HG03457 (cell line): ENCODE data around the gene EIF2D.
"Not testable (repeated sequence)": the region's sequence is repeated elsewhere in the genome, so short reads cannot be mapped to it uniquely, and the experiment has no call there.

ENCODE experiments used
- ATAC-seq: cut with Tn5 transposase; IDR thresholded peaks from one replicate; pipeline ENCODE4 v1.9.1; 2021; ENCODE audit warnings: moderate number of reproducible peaks; ENCODE audit not compliant: unreplicated experiment

The EIF2D gene

GRCh38 chr1:206588492-206588891 is 23.8 kb downstream of the EIF2D start:
- ATAC-seq = no peak

- ATAC-seq = no peak
These were observed 24.4 kb downstream of the EIF2D start for GRCh38 chr1:206587904-206588303.

GRCh38 chr1:206586501-206587445 is 25.5 kb downstream of the EIF2D start:
- no peak for ATAC-seq

GRCh38 chr1:206584683-206585082 is 27.6 kb downstream of the EIF2D start:
- no peak for ATAC-seq

- no peak for ATAC-seq
These were observed 28.3 kb downstream of the EIF2D start for GRCh38 chr1:206583707-206584648.

GRCh38 chr1:206582971-206583706 is 29.1 kb downstream of the EIF2D start:
- no peak for ATAC-seq

- ATAC-seq = no peak
These were observed 29.7 kb downstream of the EIF2D start for GRCh38 chr1:206582537-206582936.

- no peak for ATAC-seq
These were observed 30.7 kb downstream of the EIF2D start for GRCh38 chr1:206581571-206581981.

- ATAC-seq = not testable (repeated sequence)
These were observed 31.2 kb downstream of the EIF2D start for GRCh38 chr1:206581114-206581497.

GRCh38 chr1:206580438-206581113 is 31.7 kb downstream of the EIF2D start:
- peak; percentile 18 for ATAC-seq

GRCh38 chr1:206579747-206580437 is 32.4 kb downstream of the EIF2D start:
- ATAC-seq = peak; percentile 73

GRCh38 chr1:206578978-206579374 is 33.3 kb downstream of the EIF2D start:
- no peak for ATAC-seq

GRCh38 chr1:206578068-206578977 is 33.9 kb downstream of the EIF2D start:
- ATAC-seq = no peak

- no peak for ATAC-seq
These were observed 34.6 kb downstream of the EIF2D start for GRCh38 chr1:206577626-206578025.

- no peak for ATAC-seq
These were observed 36.1 kb downstream of the EIF2D start for GRCh38 chr1:206575894-206576737.

- ATAC-seq = no peak
These were observed 36.9 kb downstream of the EIF2D start for GRCh38 chr1:206575165-206575893.

GRCh38 chr1:206573762-206574161 is 38.5 kb downstream of the EIF2D start:
- no peak for ATAC-seq
